ENCODE measurements around the gene SLC10A4. TPM values are rescaled to one million over a fixed set of nuclear protein-coding genes. Genes with fewer than 3 reads are reported as not detected.

SLC10A4 gene
- total and polyA plus RNA-seq, 4 donors = 0.16 to 1.9 (median 0.21) TPM; not detected in 1

DNA sequence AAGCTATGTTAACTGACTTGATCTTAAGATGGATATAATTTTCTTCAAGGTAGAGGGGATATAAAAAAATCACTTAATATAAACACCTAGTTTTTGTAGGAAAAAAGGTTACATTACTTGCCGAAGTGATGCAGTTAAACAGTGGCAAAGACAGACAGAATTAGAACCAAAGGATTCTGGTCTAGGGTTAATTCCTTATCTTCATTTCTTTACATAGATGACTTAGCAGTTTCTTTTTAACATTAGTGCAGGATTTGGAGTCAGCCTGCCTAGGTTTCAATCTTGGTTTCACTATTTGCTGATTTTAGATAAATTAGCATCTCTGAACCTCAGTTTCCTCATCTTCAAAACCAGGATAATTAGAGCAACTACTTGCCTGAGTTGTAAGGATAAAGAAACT lies 21.2 kb downstream of the SLC10A4 start:
- DNase-seq (no peak), ATAC-seq (ENCODE audit: insufficient read depth, low FRiP score) (no peak)
- TF ChIP-seq, protein P1, sequence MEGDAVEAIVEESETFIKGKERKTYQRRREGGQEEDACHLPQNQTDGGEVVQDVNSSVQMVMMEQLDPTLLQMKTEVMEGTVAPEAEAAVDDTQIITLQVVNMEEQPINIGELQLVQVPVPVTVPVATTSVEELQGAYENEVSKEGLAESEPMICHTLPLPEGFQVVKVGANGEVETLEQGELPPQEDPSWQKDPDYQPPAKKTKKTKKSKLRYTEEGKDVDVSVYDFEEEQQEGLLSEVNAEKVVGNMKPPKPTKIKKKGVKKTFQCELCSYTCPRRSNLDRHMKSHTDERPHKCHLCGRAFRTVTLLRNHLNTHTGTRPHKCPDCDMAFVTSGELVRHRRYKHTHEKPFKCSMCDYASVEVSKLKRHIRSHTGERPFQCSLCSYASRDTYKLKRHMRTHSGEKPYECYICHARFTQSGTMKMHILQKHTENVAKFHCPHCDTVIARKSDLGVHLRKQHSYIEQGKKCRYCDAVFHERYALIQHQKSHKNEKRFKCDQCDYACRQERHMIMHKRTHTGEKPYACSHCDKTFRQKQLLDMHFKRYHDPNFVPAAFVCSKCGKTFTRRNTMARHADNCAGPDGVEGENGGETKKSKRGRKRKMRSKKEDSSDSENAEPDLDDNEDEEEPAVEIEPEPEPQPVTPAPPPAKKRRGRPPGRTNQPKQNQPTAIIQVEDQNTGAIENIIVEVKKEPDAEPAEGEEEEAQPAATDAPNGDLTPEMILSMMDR (IDR thresholded peaks at IDR 0.05; ENCODE audit: control extremely low read depth, extremely low read depth) = no peak
- WGBS, 2 donors = 58 to 59% methylated on average over 1 of the region's 1 CpG
- peaks cover 0 to 24% (median 11%) of the 10 kb centered on the region in 4 donors for H3K36me3 ChIP-seq (ENCODE audit: control insufficient read depth in 4 of 4, insufficient read depth in 4 of 4, low read length in 4 of 4)
- no peak overlapping the region for H3K9ac ChIP-seq (ENCODE audit: insufficient read depth in 1 of 2, low read length in 2 of 2)
- H3K4me3 ChIP-seq = no peak overlapping the region
- no peak overlapping the region for H3K27ac ChIP-seq (ENCODE audit: low read depth in 1 of 2, low read length in 1 of 2)
- no peaks in the 10 kb centered on the region for H3K9me3 ChIP-seq (ENCODE audit: control insufficient read depth in 4 of 4, insufficient read depth in 3 of 4, low read length in 3 of 4)
- H3K27me3 ChIP-seq (ENCODE audit: control insufficient read depth in 3 of 3, insufficient read depth in 3 of 3, low read length in 2 of 3) = no peaks in the 10 kb centered on the region
- H3K4me1 ChIP-seq (ENCODE audit: control insufficient read depth in 5 of 5, insufficient read depth in 5 of 5, low read length in 5 of 5) = no peaks in the 10 kb centered on the region

DNA sequence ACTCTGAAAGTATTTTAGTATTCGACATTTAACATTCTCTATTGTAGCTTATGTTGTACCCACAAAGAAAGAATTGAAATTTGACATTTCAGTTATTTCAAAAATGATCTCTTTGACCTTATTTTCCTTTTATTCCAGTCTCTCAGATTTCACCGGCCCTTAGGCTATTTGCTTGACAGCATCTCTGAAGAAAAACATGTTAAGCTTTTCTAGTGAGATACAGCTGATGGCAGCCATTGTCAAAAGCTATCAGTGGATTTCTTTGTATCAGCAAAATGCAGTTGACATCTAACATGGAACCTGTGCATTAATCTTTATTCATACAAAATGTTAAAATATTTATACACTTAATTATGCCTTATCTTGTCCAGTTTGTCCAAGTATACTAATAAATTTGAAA lies 23.6 kb downstream of the SLC10A4 start:
- H3K9ac ChIP-seq (ENCODE audit: insufficient read depth in 1 of 2, low read length in 2 of 2) = no peak overlapping the region
- H3K36me3 ChIP-seq (ENCODE audit: control insufficient read depth in 4 of 4, insufficient read depth in 4 of 4, low read length in 4 of 4) = peaks cover 15 to 40% (median 18%) of the 10 kb centered on the region in 4 donors
- TF ChIP-seq, protein P1 (IDR thresholded peaks at IDR 0.05; ENCODE audit: control extremely low read depth, extremely low read depth) = no peak
- no peak for DNase-seq
- no peaks in the 10 kb centered on the region for H3K9me3 ChIP-seq (ENCODE audit: control insufficient read depth in 4 of 4, insufficient read depth in 3 of 4, low read length in 3 of 4)
- no peaks in the 10 kb centered on the region for H3K4me1 ChIP-seq (ENCODE audit: control insufficient read depth in 5 of 5, insufficient read depth in 5 of 5, low read length in 5 of 5)
- ATAC-seq (ENCODE audit: insufficient read depth, low FRiP score) = no peak
- no peaks in the 10 kb centered on the region for H3K27me3 ChIP-seq (ENCODE audit: control insufficient read depth in 3 of 3, insufficient read depth in 3 of 3, low read length in 2 of 3)
- H3K4me3 ChIP-seq = no peak overlapping the region
- H3K27ac ChIP-seq (ENCODE audit: low read depth in 1 of 2, low read length in 1 of 2) = no peak overlapping the region
- WGBS, 2 donors = 95 to 97% methylated on average over 2 of the region's 2 CpGs

- ATAC-seq (ENCODE audit: insufficient read depth, low FRiP score) (no peak), DNase-seq (no peak)
- Histone ChIP-seq H3K4me1 (ENCODE audit: control insufficient read depth in 5 of 5, insufficient read depth in 5 of 5, low read length in 5 of 5) (no peaks in the 10 kb centered on the region), H3K27ac (ENCODE audit: low read depth in 1 of 2, low read length in 1 of 2) (no peak overlapping the region), H3K36me3 (ENCODE audit: control insufficient read depth in 4 of 4, insufficient read depth in 4 of 4, low read length in 4 of 4) (peaks cover 15 to 59% (median 33%) of the 10 kb centered on the region in 4 donors), H3K27me3 (ENCODE audit: control insufficient read depth in 3 of 3, insufficient read depth in 3 of 3, low read length in 2 of 3) (no peaks in the 10 kb centered on the region), H3K4me3 (no peak overlapping the region), H3K9me3 (ENCODE audit: control insufficient read depth in 4 of 4, insufficient read depth in 3 of 4, low read length in 3 of 4) (no peaks in the 10 kb centered on the region), H3K9ac (ENCODE audit: insufficient read depth in 1 of 2, low read length in 2 of 2) (no peak overlapping the region)
- TF ChIP-seq, protein P1 (IDR thresholded peaks at IDR 0.05; ENCODE audit: control extremely low read depth, extremely low read depth) = no peak
Measured at GRCh38 chr4:48509543-48509942, 26.4 kb downstream of the SLC10A4 start.

DNA sequence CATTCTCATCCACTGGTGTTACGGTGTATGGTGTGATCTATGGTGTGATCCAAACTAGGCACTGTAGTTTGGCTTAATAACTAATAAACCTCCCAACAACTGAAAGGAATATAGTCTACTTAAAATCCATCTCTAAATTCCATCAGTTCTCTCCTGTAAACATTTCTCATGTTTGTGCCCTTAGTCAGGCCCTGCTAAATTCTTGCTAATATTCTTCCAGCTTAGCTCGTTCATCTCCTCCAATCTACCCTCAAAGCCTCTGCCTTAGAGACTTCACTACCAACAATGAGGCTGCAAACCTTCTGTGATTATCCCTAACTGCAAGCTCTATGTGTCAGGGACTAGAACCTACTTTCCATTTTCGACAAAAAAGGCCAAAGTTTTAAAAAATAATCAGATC lies 35.0 kb downstream of the SLC10A4 start:
- Histone ChIP-seq H3K4me3 (no peak overlapping the region), H3K9me3 (ENCODE audit: control insufficient read depth in 4 of 4, insufficient read depth in 3 of 4, low read length in 3 of 4) (no peaks in the 10 kb centered on the region), H3K27ac (ENCODE audit: low read depth in 1 of 2, low read length in 1 of 2) (no peak overlapping the region), H3K36me3 (ENCODE audit: control insufficient read depth in 4 of 4, insufficient read depth in 4 of 4, low read length in 4 of 4) (peaks cover 28 to 42% (median 37%) of the 10 kb centered on the region in 4 donors), H3K27me3 (ENCODE audit: control insufficient read depth in 3 of 3, insufficient read depth in 3 of 3, low read length in 2 of 3) (no peaks in the 10 kb centered on the region), H3K9ac (ENCODE audit: insufficient read depth in 1 of 2, low read length in 2 of 2) (no peak overlapping the region), H3K4me1 (ENCODE audit: control insufficient read depth in 5 of 5, insufficient read depth in 5 of 5, low read length in 5 of 5) (peaks cover 0 to 2% (median 0%) of the 10 kb centered on the region in 5 donors)
- DNase-seq = no peak
- TF ChIP-seq, protein P1 (IDR thresholded peaks at IDR 0.05; ENCODE audit: control extremely low read depth, extremely low read depth) = no peak
- WGBS, 2 donors = 96 to 97% methylated on average over 3 of the region's 3 CpGs
- no peak for ATAC-seq (ENCODE audit: insufficient read depth, low FRiP score)
